Activated B cell treated with CpG ODN at 0.5 μM for 24 hours (primary cell): Measurements from ENCODE around the gene NT5DC1. TPM values are rescaled to one million over a fixed set of nuclear protein-coding genes. Genes with fewer than 3 reads are reported as not detected.
"Not testable (repeated sequence)": the region's sequence is repeated elsewhere in the genome, so short reads cannot be mapped to it uniquely, and the experiment has no call there.

Experiments used
- ATAC-seq: fragments of 200-7000 bp; cut with Tn5 transposase; one replicate; pipeline ENCODE4 v1.10.0; 2021; ENCODE audit warnings: low read depth, mild to moderate bottlenecking, moderate library complexity
- CTCF ChIA-PET: fragments of 350-600 bp; sonication (Branson Sonifier 250); formaldehyde crosslinking; loops from one replicate; lab custom pipeline; 2021; ENCODE audit warnings: antibody characterized with exemption; lab: Charles Lee
- POLR2A ChIA-PET: fragments of 350-600 bp; sonication (Branson Sonifier 250); formaldehyde crosslinking; loops from one replicate; lab custom pipeline; 2021; ENCODE audit warnings: antibody characterized with exemption; lab: Charles Lee
- DNase-seq: peaks from one replicate; pipeline ENCODE4 v3.0.0; 2022
- H3K27ac Mint-ChIP-seq: one replicate; pipeline ENCODE4 v1.8.0; 2020; ENCODE audit warnings: mixed read lengths
- H3K27me3 Mint-ChIP-seq: one replicate; pipeline ENCODE4 v1.8.0; 2021; ENCODE audit warnings: mixed read lengths
- H3K36me3 Mint-ChIP-seq: one replicate; pipeline ENCODE4 v1.8.0; 2021; ENCODE audit warnings: low read depth, mixed read lengths
- H3K4me1 Mint-ChIP-seq: one replicate; pipeline ENCODE4 v1.8.0; 2021; ENCODE audit warnings: mixed read lengths
- H3K4me3 Mint-ChIP-seq: one replicate; pipeline ENCODE4 v1.8.0; 2020; ENCODE audit warnings: mild to moderate bottlenecking, mixed read lengths
- H3K9me3 Mint-ChIP-seq: one replicate; pipeline ENCODE4 v1.8.0; 2020; ENCODE audit warnings: mixed read lengths
- CTCF ChIP-seq: fragments of 200-600 bp; IDR thresholded peaks from one replicate; pipeline ENCODE4 v1.8.0; 2022; ENCODE audit warnings: antibody characterized with exemption, mild to moderate bottlenecking
- intact Hi-C: fragments of 100-400 bp; cut with micrococcal nuclease; formaldehyde crosslinking; loops from one replicate; pipeline ENCODE4 v1.15.1; 2024
- total RNA-seq: library from RNA; stranded (reverse); gene quantifications from 2 replicates; pipeline ENCODE4 v1.2.3, GENCODE V29; 2022

Gene NT5DC1
- total RNA-seq, 1 donor from 2014 or later, result 59.9 TPM

GRCh38 chr6:116088946-116089345 lies 11.7 kb upstream of the NT5DC1 start:
- no peak for TF ChIP-seq CTCF
- Mint-ChIP-seq H3K4me1 (peaks cover 34% of the 10 kb centered on the region), H3K9me3 (no peaks in the 10 kb centered on the region), H3K27ac (no peak overlapping the region), H3K36me3 (no peaks in the 10 kb centered on the region), H3K27me3 (no peaks in the 10 kb centered on the region), H3K4me3 (no peak overlapping the region)
- no peak for DNase-seq
- no peak for ATAC-seq
- intact Hi-C loops, result loop anchor here (5.0 kb wide), 1 partner anchor 37 kb away; no protein-coding TSS in a partner anchor
- ChIA-PET POLR2A (interaction anchor here (1.0 to 3.0 kb wide), 3 partner anchors 12 to 69 kb away, joined by 3 to 44 read pairs (median 3); partner anchors contain the start of gene NT5DC1), CTCF (interaction anchor here (3.2 to 3.6 kb wide), 2 partner anchors 8 to 78 kb away, joined by 14 to 29 read pairs; no protein-coding TSS in a partner anchor)

- intact Hi-C loops, result loop anchor here (10.0 kb wide), 1 partner anchor 1995 kb away; no protein-coding TSS in a partner anchor
- H3K9me3 Mint-ChIP-seq, result no peaks in the 10 kb centered on the region
- ChIA-PET POLR2A (interaction anchor here (1.1 kb wide), 1 partner anchor 11 kb away, joined by 3 read pairs; no protein-coding TSS in a partner anchor), CTCF (interaction anchor here (0.5 kb wide), 1 partner anchor 1193 kb away, joined by 3 read pairs; no protein-coding TSS in a partner anchor)
- ATAC-seq, result peak; percentile 12
- TF ChIP-seq CTCF, result no peak
- peaks cover 34% of the 10 kb centered on the region for H3K4me1 Mint-ChIP-seq
- H3K36me3 Mint-ChIP-seq, result no peaks in the 10 kb centered on the region
- H3K4me3 Mint-ChIP-seq, result no peak overlapping the region
- no peaks in the 10 kb centered on the region for H3K27me3 Mint-ChIP-seq
- no peak for DNase-seq
- peak overlapping the region; percentile 42 for H3K27ac Mint-ChIP-seq
These were observed 10.4 kb upstream of the NT5DC1 start for GRCh38 chr6:116090251-116090650.

- no peak overlapping the region for H3K4me3 Mint-ChIP-seq
- TF ChIP-seq CTCF, result no peak
- ATAC-seq (no peak), DNase-seq (no peak)
- H3K27ac Mint-ChIP-seq, result no peak overlapping the region
- H3K4me1 Mint-ChIP-seq, result peaks cover 12% of the 10 kb centered on the region
- intact Hi-C loops, result loop anchor here (10.0 kb wide), 1 partner anchor 1999 kb away; no protein-coding TSS in a partner anchor
- H3K27me3 Mint-ChIP-seq, result no peaks in the 10 kb centered on the region
- peaks cover 4% of the 10 kb centered on the region for H3K36me3 Mint-ChIP-seq
- ChIA-PET POLR2A (no interaction called here), CTCF (interaction anchor here (0.9 to 1.4 kb wide), 3 partner anchors 80 to 85 kb away, joined by 3 to 4 read pairs (median 4); no protein-coding TSS in a partner anchor)
- H3K9me3 Mint-ChIP-seq, result peaks cover 12% of the 10 kb centered on the region
These were observed 6.6 kb upstream of the NT5DC1 start for GRCh38 chr6:116094041-116094440.

GRCh38 chr6:116096048-116096759 lies 4.4 kb upstream of the NT5DC1 start:
- Mint-ChIP-seq H3K4me1 (peaks cover 13% of the 10 kb centered on the region), H3K36me3 (peaks cover 11% of the 10 kb centered on the region), H3K9me3 (peaks cover 12% of the 10 kb centered on the region)
- H3K4me3 Mint-ChIP-seq, H3K27ac Mint-ChIP-seq, ATAC-seq, H3K27me3 Mint-ChIP-seq, DNase-seq: not testable (repeated sequence)
- CTCF ChIA-PET, result interaction anchor here (0.6 to 3.8 kb wide), 12 partner anchors 9 to 1348 kb away, joined by 3 to 142 read pairs (median 5); no protein-coding TSS in a partner anchor
- intact Hi-C loops, result loop anchor here (2.0 to 10.0 kb wide), 2 partner anchors 1347 to 2001 kb away; no protein-coding TSS in a partner anchor
- POLR2A ChIA-PET, result interaction anchor here (1.8 to 2.1 kb wide), 3 partner anchors 8 to 87 kb away, joined by 6 to 14 read pairs (median 8); no protein-coding TSS in a partner anchor

- no peak overlapping the region for H3K4me3 Mint-ChIP-seq
- intact Hi-C loops, result loop anchor here (1.0 to 10.0 kb wide), 3 partner anchors 86 to 2002 kb away; no protein-coding TSS in a partner anchor
These were observed 3.5 kb upstream of the NT5DC1 start for GRCh38 chr6:116096979-116097816.

More at GRCh38 chr6:116096979-116097816, 3.5 kb upstream of the NT5DC1 start:
- Mint-ChIP-seq H3K36me3 (peaks cover 12% of the 10 kb centered on the region), H3K4me1 (peaks cover 23% of the 10 kb centered on the region), H3K27me3 (no peaks in the 10 kb centered on the region), H3K9me3 (peaks cover 12% of the 10 kb centered on the region), H3K27ac (no peak overlapping the region)
- peak; percentile 60 for TF ChIP-seq CTCF
- POLR2A ChIA-PET, result interaction anchor here (0.6 to 2.1 kb wide), 4 partner anchors 9 to 314 kb away, joined by 4 to 14 read pairs (median 7); no protein-coding TSS in a partner anchor
- no peak for ATAC-seq
- CTCF ChIA-PET, result interaction anchor here (0.7 to 3.8 kb wide), 15 partner anchors 10 to 1349 kb away, joined by 3 to 142 read pairs (median 5); no protein-coding TSS in a partner anchor
- no peak for DNase-seq
